ENCODE data around the gene FRMD5. TPM values are rescaled to one million over a fixed set of nuclear protein-coding genes. Genes with fewer than 3 reads are reported as not detected.

FRMD5 gene
- total and polyA plus RNA-seq, 11 donors, result 12.5 to 110 (median 55.7) TPM

GRCh38 chr15:44137750-44138149, 57.3 kb downstream of the FRMD5 start:
- Histone ChIP-seq H3K4me1 (peaks cover 0 to 8% (median 0%) of the 10 kb centered on the region in 12 donors), H3K27me3 (no peaks in the 10 kb centered on the region), H3K27ac (no peak overlapping the region), H3K9me3 (no peaks in the 10 kb centered on the region), H3K4me3 (no peak overlapping the region), H3K36me3 (no peaks in the 10 kb centered on the region)
- 48 to 63% (median 55%) methylated on average over 1 of the region's 1 CpG for WGBS, 4 donors
- no peak for DNase-seq
- no peak for TF ChIP-seq POLR2A (IDR thresholded peaks at IDR 0.05)
- TF ChIP-seq CTCF (IDR thresholded peaks at IDR 0.05), result no peak
- intact Hi-C loops (cut with DNase I), result no loop called here
- ATAC-seq, result no peak

- intact Hi-C loops (cut with DNase I), result no loop called here
- H3K27me3 ChIP-seq, result peaks cover 0 to 4% (median 0%) of the 10 kb centered on the region in 9 donors
- H3K27ac ChIP-seq, result no peak overlapping the region
- no peaks in the 10 kb centered on the region for H3K36me3 ChIP-seq
- peaks cover 0 to 8% (median 0%) of the 10 kb centered on the region in 12 donors for H3K4me1 ChIP-seq
- DNase-seq (no peak), ATAC-seq (no peak)
- TF ChIP-seq POLR2A (IDR thresholded peaks at IDR 0.05) (no peak), CTCF (IDR thresholded peaks at IDR 0.05) (no peak)
- 68 to 85% (median 74%) methylated on average over 3 of the region's 3 CpGs for WGBS, 4 donors
- no peak overlapping the region for H3K4me3 ChIP-seq
- no peaks in the 10 kb centered on the region for H3K9me3 ChIP-seq
Measured at GRCh38 chr15:44136991-44137477, 58.0 kb downstream of the FRMD5 start.

GRCh38 chr15:44132057-44132456, 63.0 kb downstream of the FRMD5 start:
- no peaks in the 10 kb centered on the region for H3K4me1 ChIP-seq
- no peak for ATAC-seq
- no peak overlapping the region for H3K27ac ChIP-seq
- TF ChIP-seq CTCF (IDR thresholded peaks at IDR 0.05), result no peak
- no peak for TF ChIP-seq POLR2A (IDR thresholded peaks at IDR 0.05)
- WGBS, 4 donors, result 82 to 92% (median 90%) methylated on average over 10 of the region's 10 CpGs
- H3K4me3 ChIP-seq, result no peak overlapping the region
- no peaks in the 10 kb centered on the region for H3K36me3 ChIP-seq
- peaks cover 0 to 13% (median 0%) of the 10 kb centered on the region in 9 donors for H3K27me3 ChIP-seq
- DNase-seq, result no peak
- intact Hi-C loops (cut with DNase I), result no loop called here
- no peaks in the 10 kb centered on the region for H3K9me3 ChIP-seq

GRCh38 chr15:44130778-44131177, 64.3 kb downstream of the FRMD5 start:
- TF ChIP-seq CTCF (IDR thresholded peaks at IDR 0.05) (peak in 5 of 12 donors; percentile 13 to 21 (median 19)), POLR2A (IDR thresholded peaks at IDR 0.05) (no peak)
- Histone ChIP-seq H3K27me3 (peaks cover 0 to 13% (median 0%) of the 10 kb centered on the region in 9 donors), H3K4me1 (no peaks in the 10 kb centered on the region), H3K4me3 (no peak overlapping the region), H3K9me3 (no peaks in the 10 kb centered on the region), H3K36me3 (no peaks in the 10 kb centered on the region), H3K27ac (no peak overlapping the region)
- no peak for ATAC-seq
- intact Hi-C loops (cut with DNase I), result no loop called here
- DNase-seq, result no peak
